Stimulated activated CD4-positive, alpha-beta T cell treated with anti-CD3 and anti-CD28 coated beads, TNF-alpha, amount 100 ng/mL, for 4 hours (primary cell): ENCODE data around the gene OR9G1.
"Not testable (repeated sequence)": the region's sequence is repeated elsewhere in the genome, so short reads cannot be mapped to it uniquely, and the experiment has no call there.

ENCODE experiments used
- DNase-seq, 3 experiments: peaks; one replicate each; pipeline ENCODE4 v3.0.0-alpha.2; 2020; ENCODE audit warnings: low read depth in 3 of 3

OR9G1 gene, protein sequence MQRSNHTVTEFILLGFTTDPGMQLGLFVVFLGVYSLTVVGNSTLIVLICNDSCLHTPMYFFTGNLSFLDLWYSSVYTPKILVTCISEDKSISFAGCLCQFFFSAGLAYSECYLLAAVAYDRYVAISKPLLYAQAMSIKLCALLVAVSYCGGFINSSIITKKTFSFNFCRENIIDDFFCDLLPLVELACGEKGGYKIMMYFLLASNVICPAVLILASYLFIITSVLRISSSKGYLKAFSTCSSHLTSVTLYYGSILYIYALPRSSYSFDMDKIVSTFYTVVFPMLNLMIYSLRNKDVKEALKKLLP

DNA sequence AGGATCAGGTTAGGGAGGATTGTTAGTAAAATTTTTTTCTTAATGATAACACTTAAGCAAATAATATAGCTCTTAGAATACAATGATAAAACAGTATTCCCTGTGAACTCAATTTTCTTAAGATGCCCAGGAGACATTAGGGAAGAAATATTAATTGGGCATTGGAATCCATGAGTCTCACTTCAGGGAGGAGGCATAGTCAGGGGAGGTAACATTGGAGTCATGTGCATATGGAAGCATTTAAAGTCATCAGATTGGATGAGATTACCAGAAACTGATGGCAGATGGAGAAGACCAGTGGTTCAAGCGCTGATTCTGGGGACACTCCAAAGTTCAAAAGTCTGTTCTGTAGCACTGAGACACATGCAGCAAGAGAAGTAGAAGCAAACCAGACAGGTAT is at the start of gene OR9G1:
Gene OR9G1, plus strand, starts transcription at position 301 of the 400 bp plus-strand sequence. CDS start 1,293 bp downstream, outside the sequence.
- DNase-seq = no peak

DNA sequence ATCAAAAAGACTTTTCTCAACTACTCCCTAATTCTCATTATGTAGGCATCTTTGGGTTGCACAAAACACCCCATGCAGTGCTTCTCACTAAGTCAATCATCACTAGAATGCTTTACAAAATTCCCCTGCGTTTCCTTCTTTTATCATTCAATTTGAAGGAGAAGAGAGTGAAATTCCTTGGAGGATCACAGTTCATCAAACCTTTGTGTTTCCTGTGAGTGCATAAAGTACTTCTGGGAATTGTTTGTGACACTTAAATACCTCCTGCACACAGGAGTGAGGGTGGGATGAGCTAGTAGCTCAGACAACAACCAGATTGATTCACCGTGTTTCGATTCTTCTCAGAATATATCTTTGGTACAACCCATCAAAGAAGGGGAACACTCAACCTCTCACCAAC is 39.1 kb upstream of the OR9G1 start:
- DNase-seq = no peak

DNA sequence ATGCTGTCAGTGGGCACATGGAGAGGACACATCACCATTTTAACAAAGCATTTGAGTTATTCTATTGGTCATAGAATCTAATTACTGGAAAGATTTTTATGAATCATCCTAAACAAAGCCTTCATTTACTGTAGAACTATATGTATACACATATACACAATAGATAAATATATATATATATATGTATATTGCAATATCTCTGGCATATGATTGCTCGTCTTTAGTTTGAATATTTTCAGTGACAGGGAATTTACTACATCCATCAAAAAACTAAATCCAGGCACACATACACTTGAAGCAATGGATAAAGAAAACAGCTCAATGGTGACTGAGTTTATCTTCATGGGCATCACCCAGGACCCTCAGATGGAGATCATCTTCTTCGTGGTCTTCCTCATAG is 35.5 kb upstream of the OR9G1 start, which contains the start of gene OR5AR1:
Gene OR5AR1, plus strand, starts transcription at position 301 of the 400 bp plus-strand sequence. Its CDS starts 0 bp downstream, at position 301.
- no peak for DNase-seq

DNA sequence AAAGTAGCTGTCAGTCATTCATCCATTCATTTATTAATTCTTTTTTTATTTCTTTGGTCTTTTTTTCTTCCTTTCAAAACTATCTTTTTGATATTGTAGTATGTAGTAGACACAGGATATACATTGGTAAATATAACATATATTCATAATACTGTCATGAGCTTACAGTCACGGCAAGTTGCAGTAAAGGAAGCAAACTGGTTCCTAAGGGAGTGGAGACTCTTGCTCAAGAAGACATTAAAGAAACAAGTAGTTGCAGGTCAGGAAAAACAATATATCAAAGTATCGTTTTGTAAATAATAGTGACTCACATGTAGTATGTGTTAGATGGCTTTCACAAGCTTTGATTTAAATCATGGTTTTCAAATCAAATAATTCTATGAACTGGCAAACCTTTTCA is 27.9 kb upstream of the OR9G1 start:
- DNase-seq = no peak

DNA sequence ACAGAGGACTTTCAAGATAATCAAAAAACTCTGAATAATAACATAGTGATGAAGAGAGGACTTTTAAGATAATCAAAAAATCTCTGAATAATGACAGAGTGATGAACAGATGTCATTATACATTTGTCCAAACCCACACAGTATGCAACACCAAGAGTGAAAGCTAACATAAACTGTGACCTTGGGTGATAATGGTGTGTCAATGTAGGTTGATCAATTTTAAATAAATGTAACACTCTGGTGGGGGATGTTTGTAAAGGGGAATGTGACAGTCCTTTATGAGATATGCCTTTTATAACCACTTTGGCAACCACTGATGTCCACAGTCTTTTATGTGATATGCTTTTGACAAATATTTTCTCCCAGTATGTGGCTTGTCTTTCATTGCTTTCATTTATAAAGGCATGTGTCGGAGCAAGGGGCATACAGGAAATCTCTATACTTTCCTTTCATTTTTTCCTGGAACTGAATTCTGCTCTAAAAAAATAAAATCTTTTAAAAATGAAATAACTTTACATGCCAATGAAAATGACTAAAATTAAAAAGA is 10.3 kb upstream of the OR9G1 start:
- DNase-seq = no peak

DNA sequence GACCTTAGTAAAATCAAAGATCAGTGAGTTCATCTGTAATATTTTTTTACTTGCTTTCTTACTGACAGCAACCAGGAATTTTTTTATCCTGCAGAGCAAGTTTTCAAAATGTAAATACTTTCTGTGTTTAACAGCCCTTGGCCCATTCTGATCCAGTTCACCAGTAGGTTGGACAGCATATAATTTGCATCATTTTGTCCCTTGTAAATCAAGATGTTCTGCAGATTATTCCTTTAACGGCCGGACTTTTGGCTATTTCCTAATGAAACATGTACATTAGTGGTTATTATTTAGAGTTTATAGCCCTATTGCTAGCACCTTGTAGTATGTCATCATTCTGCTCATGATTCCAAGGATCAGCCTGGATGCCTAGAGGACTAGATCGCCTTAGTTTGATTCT is 7.7 kb upstream of the OR9G1 start:
- not testable (repeated sequence) for DNase-seq

DNA sequence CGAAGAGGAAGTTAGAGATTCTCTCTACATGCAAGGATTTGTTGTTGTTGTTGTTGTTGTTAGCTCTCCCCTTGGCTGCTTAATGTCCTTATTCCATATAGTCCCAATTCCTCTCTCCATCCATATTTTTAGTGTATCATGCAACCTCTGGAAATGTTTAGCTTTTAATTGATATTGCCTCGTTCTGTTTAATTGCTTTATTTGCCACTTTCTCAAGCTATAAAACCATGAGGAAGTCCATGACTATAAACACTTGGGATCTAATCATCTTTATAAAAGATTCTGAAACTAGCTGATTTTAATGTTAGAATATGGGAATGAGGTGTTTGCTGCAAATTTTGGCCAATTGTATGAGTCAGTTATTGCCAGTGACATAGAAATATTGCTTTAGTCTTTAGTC is 5.5 kb upstream of the OR9G1 start:
- no peak for DNase-seq

DNA sequence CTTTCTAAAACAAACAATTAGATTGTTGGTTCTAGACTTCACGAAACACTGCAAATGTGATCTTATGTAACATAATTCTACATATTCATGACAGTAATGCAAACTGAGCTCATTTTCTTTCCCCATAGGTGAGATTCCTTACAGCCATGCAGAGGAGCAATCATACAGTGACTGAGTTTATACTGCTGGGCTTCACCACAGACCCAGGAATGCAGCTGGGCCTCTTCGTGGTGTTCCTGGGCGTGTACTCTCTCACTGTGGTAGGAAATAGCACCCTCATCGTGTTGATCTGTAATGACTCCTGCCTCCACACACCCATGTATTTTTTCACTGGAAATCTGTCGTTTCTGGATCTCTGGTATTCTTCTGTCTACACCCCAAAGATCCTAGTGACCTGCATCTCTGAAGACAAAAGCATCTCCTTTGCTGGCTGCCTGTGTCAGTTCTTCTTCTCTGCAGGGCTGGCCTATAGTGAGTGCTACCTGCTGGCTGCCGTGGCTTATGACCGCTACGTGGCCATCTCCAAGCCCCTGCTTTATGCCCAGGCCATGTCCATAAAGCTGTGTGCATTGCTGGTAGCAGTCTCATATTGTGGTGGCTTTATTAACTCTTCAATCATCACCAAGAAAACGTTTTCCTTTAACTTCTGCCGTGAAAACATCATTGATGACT is 1.5 kb downstream of the OR9G1 start:
- no peak for DNase-seq

DNA sequence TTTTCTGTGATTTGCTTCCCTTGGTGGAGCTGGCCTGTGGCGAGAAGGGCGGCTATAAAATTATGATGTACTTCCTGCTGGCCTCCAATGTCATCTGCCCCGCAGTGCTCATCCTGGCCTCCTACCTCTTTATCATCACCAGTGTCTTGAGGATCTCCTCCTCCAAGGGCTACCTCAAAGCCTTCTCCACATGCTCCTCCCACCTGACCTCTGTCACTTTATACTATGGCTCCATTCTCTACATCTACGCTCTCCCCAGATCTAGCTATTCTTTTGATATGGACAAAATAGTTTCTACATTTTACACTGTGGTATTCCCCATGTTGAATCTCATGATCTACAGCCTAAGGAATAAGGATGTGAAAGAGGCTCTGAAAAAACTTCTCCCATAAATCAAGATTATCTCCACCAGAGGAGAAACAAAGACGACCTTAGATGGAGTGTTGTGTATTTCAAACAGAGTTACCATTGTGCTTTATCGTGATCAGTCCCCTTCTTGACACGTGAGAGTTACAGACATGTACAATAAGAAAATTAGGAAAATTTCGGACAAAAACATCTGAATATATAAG is 2.1 kb downstream of the OR9G1 start:
- DNase-seq = no peak

DNA sequence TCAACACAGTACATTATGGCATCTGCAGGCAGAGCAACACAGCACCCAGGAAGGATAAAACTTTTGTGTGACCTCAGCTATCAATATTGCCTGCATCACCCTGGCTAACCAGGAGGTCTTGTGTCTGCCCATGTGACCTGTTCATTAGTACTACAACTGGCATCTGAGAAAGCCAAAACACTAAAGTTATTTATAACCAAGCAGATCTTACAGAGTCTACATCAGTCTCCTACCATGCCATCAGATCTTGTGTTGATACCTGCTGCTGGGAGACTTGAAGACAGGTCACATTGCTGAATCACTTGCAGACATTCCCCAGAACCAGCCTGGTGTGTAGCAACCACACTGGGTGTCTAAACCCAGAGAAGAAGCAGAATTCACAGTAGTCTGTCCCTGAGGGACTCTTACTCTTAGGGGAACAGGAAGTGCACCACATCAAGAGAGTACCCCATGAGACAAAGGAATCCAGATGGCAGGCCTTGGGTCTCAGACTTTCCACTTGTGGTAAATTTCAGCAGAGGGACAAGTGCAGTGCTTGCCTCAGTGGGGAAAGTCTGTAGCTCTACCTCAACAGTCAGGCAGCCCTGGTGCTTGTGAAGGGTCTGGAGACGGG is 7.0 kb downstream of the OR9G1 start:
- no peak for DNase-seq

DNA sequence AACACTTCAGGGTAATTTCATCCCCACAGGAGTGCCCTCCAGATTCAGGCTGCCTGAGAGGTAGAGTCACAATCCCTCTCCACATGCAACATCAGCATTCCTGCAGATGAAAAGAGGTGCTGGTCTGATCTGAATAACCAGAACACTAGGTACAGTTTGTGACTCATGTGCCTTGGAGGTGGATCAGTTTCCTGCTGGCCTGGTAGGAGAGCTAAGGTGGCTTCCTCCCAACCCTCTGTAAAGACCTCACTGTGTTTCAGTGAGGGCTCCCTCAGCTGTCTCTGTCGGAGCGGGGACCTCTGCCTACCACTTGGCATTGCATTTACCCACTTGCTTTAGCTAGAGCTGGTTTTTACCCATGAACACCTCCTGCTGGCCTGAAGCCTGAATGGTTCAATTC is 7.6 kb downstream of the OR9G1 start:
- no peak for DNase-seq

DNA sequence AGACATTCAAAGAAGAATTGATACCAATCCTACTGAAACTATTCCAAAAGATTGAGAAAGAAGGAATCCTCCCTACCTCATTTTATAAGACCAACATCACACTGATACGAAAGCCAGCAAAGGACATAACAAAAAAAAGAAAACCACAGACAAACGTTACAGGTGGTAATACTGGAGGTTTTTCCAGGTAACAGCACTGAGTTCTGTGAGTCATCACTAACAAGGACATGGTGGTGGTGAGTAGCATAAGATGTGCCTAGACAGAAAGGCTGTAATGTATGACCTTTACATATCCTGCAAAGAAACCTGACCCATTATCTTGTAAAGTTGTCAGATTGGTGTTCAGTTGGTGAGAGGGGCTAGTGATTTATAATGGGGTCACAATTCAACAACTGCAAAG is 15.3 kb downstream of the OR9G1 start:
- no peak for DNase-seq

DNA sequence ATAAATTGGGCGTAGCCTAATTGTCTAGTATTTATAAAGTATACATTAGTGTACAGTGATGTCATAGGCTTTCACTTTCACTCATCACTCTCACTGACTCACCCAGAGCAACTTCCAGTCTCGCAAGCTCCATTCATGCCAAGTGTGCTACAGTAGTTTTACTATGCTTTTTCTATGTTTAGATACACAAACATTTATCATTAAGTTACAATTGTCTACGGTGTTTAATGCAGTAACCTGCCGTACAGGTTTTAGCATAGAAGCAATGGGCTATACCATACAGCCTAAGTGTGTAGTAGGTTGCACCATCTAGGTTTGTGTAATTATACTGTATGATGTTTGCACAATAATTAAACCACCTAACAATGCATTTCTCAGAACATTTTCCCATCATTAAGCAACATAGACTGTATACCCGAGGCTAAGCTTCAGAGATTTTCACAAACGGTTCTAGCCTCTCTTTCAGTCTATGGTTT is 17.5 kb downstream of the OR9G1 start:
- no peak for DNase-seq

DNA sequence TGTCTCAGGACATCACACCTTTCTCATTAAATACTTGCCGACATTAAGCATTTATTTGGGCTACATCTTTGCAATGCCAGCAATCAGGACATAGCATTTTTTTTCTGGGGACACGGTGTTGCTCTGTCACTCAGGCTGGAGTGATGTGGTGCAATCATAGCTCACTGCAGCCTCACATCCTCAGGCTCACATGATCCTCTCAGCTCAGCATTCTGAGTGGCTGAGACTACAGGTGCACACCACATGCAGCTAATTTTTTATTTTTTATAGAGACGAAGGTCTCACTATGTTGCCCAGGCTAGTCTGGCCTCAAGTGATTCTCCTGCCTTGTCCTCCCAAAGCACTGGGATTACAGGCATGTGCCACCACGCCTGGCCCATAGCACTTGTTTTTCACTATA is 21.6 kb downstream of the OR9G1 start:
- DNase-seq = no peak

DNA sequence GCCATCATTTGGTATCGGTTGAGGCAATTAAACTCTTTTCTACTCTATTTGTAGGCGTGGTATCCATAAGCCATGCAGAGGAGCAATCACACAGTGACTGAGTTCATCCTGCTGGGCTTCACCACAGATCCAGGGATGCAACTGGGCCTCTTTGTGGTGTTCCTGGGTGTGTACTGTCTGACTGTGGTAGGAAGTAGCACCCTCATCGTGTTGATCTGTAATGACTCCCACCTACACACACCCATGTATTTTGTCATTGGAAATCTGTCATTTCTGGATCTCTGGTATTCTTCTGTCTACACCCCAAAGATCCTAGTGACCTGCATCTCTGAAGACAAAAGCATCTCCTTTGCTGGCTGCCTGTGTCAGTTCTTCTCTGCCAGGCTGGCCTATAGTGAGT is 41.2 kb downstream of the OR9G1 start:
- DNase-seq = no peak

DNA sequence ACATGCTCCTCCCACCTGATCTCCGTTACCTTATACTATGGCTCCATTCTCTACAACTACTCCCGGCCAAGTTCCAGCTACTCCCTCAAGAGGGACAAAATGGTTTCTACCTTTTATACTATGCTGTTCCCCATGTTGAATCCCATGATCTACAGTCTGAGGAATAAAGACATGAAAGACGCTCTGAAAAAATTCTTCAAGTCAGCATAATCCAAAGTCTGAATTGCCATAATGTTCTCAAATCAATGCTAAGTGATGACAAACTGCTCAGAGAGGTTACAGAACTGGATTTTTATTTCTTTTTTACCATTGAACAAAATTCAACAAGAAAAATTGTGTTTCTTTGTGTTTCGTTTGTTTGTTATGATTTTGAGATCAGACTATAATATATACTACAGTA is 42.0 kb downstream of the OR9G1 start:
- no peak for DNase-seq

DNA sequence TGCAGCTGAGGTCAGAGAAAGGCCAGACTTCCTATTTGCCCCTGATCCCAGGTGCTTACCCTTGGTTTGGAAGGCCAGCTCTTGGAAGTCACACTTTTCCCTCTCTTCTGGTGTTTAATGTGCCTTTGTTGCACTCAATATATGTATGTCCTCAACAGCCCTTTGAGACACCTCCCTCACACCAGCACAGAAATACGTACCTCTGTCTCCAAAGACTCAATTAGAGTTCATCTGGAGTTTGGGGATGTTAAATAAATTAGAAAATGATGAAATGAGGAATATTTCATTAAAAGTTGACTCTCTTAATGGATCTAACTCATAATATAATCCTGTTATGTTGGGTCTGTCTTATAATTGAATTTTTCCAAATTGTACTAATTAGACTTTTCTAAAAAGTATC is 49.7 kb downstream of the OR9G1 start, which contains the start of gene OR9G4:
Gene OR9G4, minus strand, starts transcription at position 101 of the 400 bp plus-strand sequence. CDS start 4,931 bp downstream, outside the sequence.
- no peak for DNase-seq

DNA sequence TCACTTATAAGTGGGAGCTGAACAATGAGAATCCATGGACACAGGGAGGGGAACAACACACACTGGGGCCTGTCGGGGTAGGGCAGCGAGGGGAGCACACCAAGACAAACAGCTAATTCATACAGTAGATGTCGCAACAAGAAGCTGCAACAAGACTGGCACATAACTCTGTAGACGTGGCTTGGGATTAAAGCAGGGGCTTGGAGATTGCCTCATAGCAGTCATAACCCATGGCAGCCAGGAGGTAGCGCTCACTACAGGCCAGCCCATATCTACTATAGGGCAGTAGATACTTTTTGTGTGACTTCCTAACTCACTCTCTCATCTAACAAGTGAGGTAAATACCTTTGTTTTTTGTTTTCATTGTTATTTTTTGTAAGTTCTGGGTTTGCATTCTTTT is 51.3 kb downstream of the OR9G1 start:
- DNase-seq = no peak

DNA sequence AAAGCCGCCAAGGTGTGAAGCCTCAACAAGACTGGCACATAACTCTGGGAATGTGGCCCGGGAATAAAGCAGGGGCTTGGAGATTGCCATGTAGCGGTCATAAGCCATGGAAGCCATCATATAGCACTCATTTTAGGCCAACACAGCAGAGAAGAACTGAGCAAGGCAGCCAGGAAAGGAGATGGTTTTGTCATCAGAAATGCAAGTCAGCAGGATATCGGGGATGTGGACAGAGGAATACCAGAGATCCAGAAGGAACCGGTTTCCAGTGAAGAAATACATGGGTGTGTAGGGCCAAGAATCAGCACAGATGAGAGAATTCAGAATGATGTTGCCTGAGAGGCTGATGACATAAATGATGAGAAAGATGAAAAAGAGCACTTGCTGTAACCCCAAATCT is 52.6 kb downstream of the OR9G1 start:
- no peak for DNase-seq
